DOHH2 (cell line): ENCODE measurements around the gene MYO1G.

Experiments
- H3F3A ChIP-seq: fragments of 200-600 bp; sonication (generic), shearing (Covaris generic); 2 replicates; pipeline ENCODE4 v1.6.0; 2016; ENCODE audit warnings: antibody characterized with exemption, mild to moderate bottlenecking; ENCODE audit not compliant: control insufficient read depth, insufficient read depth
- H3K27ac ChIP-seq: fragments of 200-600 bp; sonication (generic); 2 replicates; pipeline ENCODE4 v1.5.1; 2014; ENCODE audit warnings: low read depth, mild to moderate bottlenecking, low read length, moderate library complexity
- H3K27me3 ChIP-seq: fragments of 200-600 bp; sonication (generic); 2 replicates; pipeline ENCODE4 v1.6.1; 2014; ENCODE audit warnings: mild to moderate bottlenecking, low read length, mixed read lengths; ENCODE audit not compliant: control insufficient read depth
- H3K36me3 ChIP-seq: fragments of 200-600 bp; sonication (generic); 2 replicates; pipeline ENCODE4 v1.6.1; 2014; ENCODE audit warnings: mild to moderate bottlenecking, low read length, moderate library complexity, mixed read lengths; ENCODE audit not compliant: control insufficient read depth
- H3K4me1 ChIP-seq: fragments of 200-600 bp; sonication (generic); 2 replicates; pipeline ENCODE4 v1.6.1; 2014; ENCODE audit warnings: mild to moderate bottlenecking, low read length, mixed read lengths; ENCODE audit not compliant: control insufficient read depth
- H3K4me2 ChIP-seq: fragments of 200-600 bp; sonication (generic); 2 replicates; pipeline ENCODE4 v1.6.0; 2014; ENCODE audit warnings: mild to moderate bottlenecking, low read length, moderate library complexity
- H3K4me3 ChIP-seq: fragments of 200-600 bp; sonication (generic); 2 replicates; pipeline ENCODE4 v1.5.1; 2014; ENCODE audit warnings: mild to moderate bottlenecking, low read length, mixed read lengths
- H3K79me2 ChIP-seq: fragments of 200-600 bp; sonication (generic); 2 replicates; pipeline ENCODE4 v1.6.1; 2014; ENCODE audit warnings: mild to moderate bottlenecking, low read length, mixed read lengths; ENCODE audit not compliant: control insufficient read depth
- H3K9me2 ChIP-seq: fragments of 200-600 bp; sonication (generic); replicated peaks from 2 replicates; pipeline ENCODE4 v1.6.1; 2014; ENCODE audit warnings: mild to moderate bottlenecking, low read length, mixed read lengths; ENCODE audit not compliant: control insufficient read depth
- H3K9me3 ChIP-seq: fragments of 200-600 bp; sonication (generic); 2 replicates; pipeline ENCODE4 v1.6.1; 2014; ENCODE audit warnings: antibody characterized with exemption, low read length, mixed read lengths; ENCODE audit not compliant: control insufficient read depth, insufficient read depth
- H4K20me1 ChIP-seq: fragments of 200-600 bp; sonication (generic); 2 replicates; pipeline ENCODE4 v1.6.0; 2014; ENCODE audit warnings: low read depth, mild to moderate bottlenecking, antibody characterized with exemption, low read length, moderate library complexity; ENCODE audit not compliant: control insufficient read depth, insufficient read depth
- CTCF ChIP-seq: fragments of 200-600 bp; sonication (generic); IDR thresholded peaks from one replicate; pipeline ENCODE4 v1.5.1; 2014; ENCODE audit warnings: antibody characterized with exemption, mild to moderate bottlenecking, low read depth, low read length; ENCODE audit not compliant: poor library complexity, severe bottlenecking
- EZH2phosphoT487 ChIP-seq: fragments of 200-600 bp; sonication (generic); IDR thresholded peaks from 2 replicates; pipeline ENCODE4 v1.6.1; 2017; ENCODE audit warnings: borderline replicate concordance, mild to moderate bottlenecking, antibody characterized with exemption, low read length, moderate library complexity, mixed read lengths

The MYO1G gene

DNA sequence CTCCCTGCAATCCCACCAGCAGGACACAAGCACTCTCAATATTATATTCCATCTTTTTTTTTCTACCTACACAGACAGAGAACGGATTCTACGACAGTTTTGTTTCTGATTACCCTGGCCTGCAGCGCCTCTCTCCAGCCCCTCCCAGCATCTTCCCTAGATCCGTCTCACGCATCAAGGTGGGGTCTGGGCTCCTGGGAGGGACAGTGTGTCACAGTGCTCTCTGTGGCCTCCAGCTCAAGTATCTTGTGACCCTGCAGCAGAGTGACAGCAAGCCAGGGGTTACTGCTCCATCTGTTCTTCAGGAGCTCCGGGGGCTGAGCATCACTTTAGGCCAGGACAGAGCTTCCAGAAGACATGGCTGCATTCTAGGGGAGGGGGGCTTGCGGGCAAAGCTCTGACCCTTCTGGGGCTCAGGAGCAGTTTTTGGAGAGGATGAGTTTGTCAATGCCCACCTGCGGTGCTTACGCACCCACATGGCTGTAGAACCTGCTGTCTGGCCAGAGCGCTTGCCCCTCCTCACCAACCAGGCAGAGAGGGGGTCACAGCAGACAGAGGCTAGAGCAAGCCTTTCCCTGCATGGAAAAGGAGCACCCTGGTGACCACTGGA is 22.6 kb downstream of the MYO1G start:
- TF ChIP-seq CTCF: no peak
- TF ChIP-seq EZH2phosphoT487: no peak
- Histone ChIP-seq H3F3A (peaks cover 5% of the 10 kb centered on the region), H3K9me2 (no peaks in the 10 kb centered on the region), H4K20me1 (no peaks in the 10 kb centered on the region), H3K27me3 (peaks cover 4% of the 10 kb centered on the region), H3K4me1 (peaks cover 18% of the 10 kb centered on the region), H3K79me2 (no peaks in the 10 kb centered on the region), H3K36me3 (0 out of 2 replicates have a peak, but pooled peaks cover 2% of the 10 kb centered on the region), H3K9me3 (no peaks in the 10 kb centered on the region), H3K27ac (no peak overlapping the region), H3K4me2 (no peak overlapping the region), H3K4me3 (no peak overlapping the region)

GRCh38 chr7:44955733-44956132 is 23.1 kb downstream of the MYO1G start:
- peaks cover 18% of the 10 kb centered on the region for H3K4me1 ChIP-seq
- no peaks in the 10 kb centered on the region for H4K20me1 ChIP-seq
- H3K79me2 ChIP-seq: no peaks in the 10 kb centered on the region
- H3F3A ChIP-seq: peaks cover 5% of the 10 kb centered on the region
- TF ChIP-seq EZH2phosphoT487: no peak
- TF ChIP-seq CTCF: no peak
- H3K27me3 ChIP-seq: peaks cover 4% of the 10 kb centered on the region
- no peaks in the 10 kb centered on the region for H3K9me2 ChIP-seq
- no peak overlapping the region for H3K4me3 ChIP-seq
- no peak overlapping the region for H3K27ac ChIP-seq
- 0 out of 2 replicates have a peak, but pooled peaks cover 2% of the 10 kb centered on the region for H3K36me3 ChIP-seq
- H3K9me3 ChIP-seq: no peaks in the 10 kb centered on the region
- H3K4me2 ChIP-seq: no peak overlapping the region

DNA sequence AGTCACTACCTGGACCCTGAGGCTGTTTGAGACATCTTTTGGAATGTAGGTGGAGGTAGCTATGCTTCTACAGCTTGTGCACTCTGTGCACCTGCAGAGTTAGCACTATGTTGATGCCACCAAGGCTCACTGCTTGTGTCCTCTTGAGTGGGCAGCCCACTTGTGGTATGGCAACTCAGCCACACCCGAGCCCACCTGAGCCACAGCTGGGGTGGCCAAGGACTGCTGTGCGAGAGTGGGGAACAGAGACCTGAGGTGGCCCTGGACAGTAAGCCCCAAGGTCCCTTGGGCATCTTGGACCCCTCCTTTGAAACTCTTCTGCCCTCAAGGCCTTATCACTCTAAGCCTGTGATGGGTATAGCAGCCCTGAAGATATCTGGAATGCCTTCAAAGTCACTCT is 25.7 kb downstream of the MYO1G start:
- H3F3A ChIP-seq: no peaks in the 10 kb centered on the region
- TF ChIP-seq EZH2phosphoT487 (no peak), CTCF (no peak)
- H3K4me3 ChIP-seq: no peak overlapping the region
- H3K27me3 ChIP-seq: peaks cover 13% of the 10 kb centered on the region
- no peaks in the 10 kb centered on the region for H3K9me2 ChIP-seq
- no peaks in the 10 kb centered on the region for H3K36me3 ChIP-seq
- H3K4me1 ChIP-seq: no peaks in the 10 kb centered on the region
- H3K27ac ChIP-seq: no peak overlapping the region
- H4K20me1 ChIP-seq: no peaks in the 10 kb centered on the region
- no peak overlapping the region for H3K4me2 ChIP-seq
- H3K79me2 ChIP-seq: no peaks in the 10 kb centered on the region
- no peaks in the 10 kb centered on the region for H3K9me3 ChIP-seq
